Activated CD8-positive, alpha-beta memory T cell treated with anti-CD3 and anti-CD28 coated beads for 36 hours (primary cell): ENCODE measurements around the gene WDR45. TPM values are rescaled to one million over a fixed set of nuclear protein-coding genes. Genes with fewer than 3 reads are reported as not detected.

ENCODE experiments used
- total RNA-seq, 2 experiments: library from RNA; stranded (reverse); gene quantifications; one replicate each; pipeline ENCODE4 v1.2.3, GENCODE V29; 2021

Gene WDR45
- total RNA-seq, 2 experiments from 2014 or later: 40.3 to 40.6 TPM

Other genes starting within 250 kb of the WDR45 start
- gene PCSK1N, start 244.3 kb downstream of the WDR45 start, total RNA-seq: 1 to 10 TPM; 1.8 to 3.0 TPM
- 10 to 100 TPM; 82.4 to 85.3 TPM for gene TIMM17B, start 182.1 kb downstream of the WDR45 start, total RNA-seq
- gene PQBP1, start 182.0 kb downstream of the WDR45 start, total RNA-seq: 10 to 100 TPM; 96.1 to 99.5 TPM
- gene SLC35A2, start 168.2 kb downstream of the WDR45 start, total RNA-seq: 10 to 100 TPM; 27.3 to 29.7 TPM
- 100 to 1,000 TPM; 275 to 277 TPM for gene PIM2, start 160.9 kb downstream of the WDR45 start, total RNA-seq
- 10 to 100 TPM; 63.9 to 64.5 TPM for gene OTUD5, start 122.3 kb downstream of the WDR45 start, total RNA-seq
- 1 to 10 TPM; 1.1 TPM for gene KCND1, start 108.0 kb downstream of the WDR45 start, total RNA-seq
- 10 to 100 TPM; 60.8 TPM for gene GRIPAP1, start 77.6 kb downstream of the WDR45 start, total RNA-seq
- 10 to 100 TPM; 26.7 to 29.0 TPM for gene TFE3, start 36.5 kb downstream of the WDR45 start, total RNA-seq
- 1 to 10 TPM; 3.7 to 4.0 TPM for gene CCDC120, start 20.9 kb downstream of the WDR45 start, total RNA-seq
- 10 to 100 TPM; 11.1 to 11.6 TPM for gene PRAF2, start 5.9 kb downstream of the WDR45 start, total RNA-seq
- 10 to 100 TPM; 21.3 to 21.4 TPM for gene GPKOW, start 43.8 kb upstream of the WDR45 start, total RNA-seq
- 1 to 10 TPM in 1 of 2 experiments, under 1 TPM in 1; 0.99 to 1.0 TPM for gene MAGIX, start 82.9 kb upstream of the WDR45 start, total RNA-seq
- 10 to 100 TPM; 80.2 to 86.8 TPM for gene PLP2, start 92.0 kb upstream of the WDR45 start, total RNA-seq
- 10 to 100 TPM; 18.4 to 19.4 TPM for gene PRICKLE3, start 106.5 kb upstream of the WDR45 start, total RNA-seq
- 1 to 10 TPM; 2.7 TPM for gene SYP, start 120.3 kb upstream of the WDR45 start, total RNA-seq
- under 1 TPM; 0.15 to 0.21 TPM for gene CACNA1F, start 153.5 kb upstream of the WDR45 start, total RNA-seq
- gene CCDC22, start 155.6 kb upstream of the WDR45 start, total RNA-seq: 10 to 100 TPM; 21.4 to 21.8 TPM
- 10 to 100 TPM; 13.0 TPM for gene FOXP3, start 184.8 kb upstream of the WDR45 start, total RNA-seq
- 1 to 10 TPM; 3.2 to 3.5 TPM for gene PPP1R3F, start 189.9 kb upstream of the WDR45 start, total RNA-seq
- gene GAGE10, start 223.8 kb upstream of the WDR45 start, total RNA-seq: not detected
- not detected for gene GAGE12J, start 242.2 kb upstream of the WDR45 start, total RNA-seq